Tongue (tissue), 2 donors: Measurements from ENCODE around the gene OR2T1. TPM values are rescaled to one million over a fixed set of nuclear protein-coding genes. Genes with fewer than 3 reads are reported as not detected.
"Not testable (repeated sequence)": the region's sequence is repeated elsewhere in the genome, so short reads cannot be mapped to it uniquely, and the experiment has no call there.

ENCODE experiments used
- DNase-seq: peaks from one replicate; pipeline ENCODE4 v3.0.0-alpha.2; 2015
- total RNA-seq: library from RNA; depleted of rRNA; stranded (reverse); fragments of >200 nt; gene quantifications from one replicate; pipeline ENCODE4 v1.2.3, GENCODE V29; 2014

Gene OR2T1
- total RNA-seq, 1 donor from 2014 or later: not detected

GRCh38 chr1:248436303-248436702, 33.5 kb downstream of the OR2T1 start:
- not testable (repeated sequence) for DNase-seq

DNA sequence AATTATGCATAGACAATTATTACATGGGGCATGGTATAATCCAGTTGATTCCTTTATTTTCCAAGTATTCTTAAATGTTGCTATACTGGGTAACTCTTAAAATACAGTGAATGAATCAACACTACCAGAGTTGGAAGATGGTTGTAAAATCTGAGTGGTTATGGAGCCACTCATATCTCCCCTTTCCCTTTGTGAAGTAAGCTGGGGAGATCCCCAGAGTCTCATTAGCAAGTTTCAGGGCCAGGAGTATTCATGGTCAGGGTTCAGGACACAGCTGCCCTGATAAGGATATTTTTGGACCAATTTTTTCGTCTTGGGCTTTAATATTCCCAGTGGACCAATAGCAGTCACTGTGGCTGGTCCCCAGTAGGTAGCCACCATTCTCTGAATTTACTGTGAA, 35.8 kb downstream of the OR2T1 start:
- not testable (repeated sequence) for DNase-seq

- DNase-seq: not testable (repeated sequence)
These were observed 36.4 kb downstream of the OR2T1 start for GRCh38 chr1:248439283-248439682.

DNA sequence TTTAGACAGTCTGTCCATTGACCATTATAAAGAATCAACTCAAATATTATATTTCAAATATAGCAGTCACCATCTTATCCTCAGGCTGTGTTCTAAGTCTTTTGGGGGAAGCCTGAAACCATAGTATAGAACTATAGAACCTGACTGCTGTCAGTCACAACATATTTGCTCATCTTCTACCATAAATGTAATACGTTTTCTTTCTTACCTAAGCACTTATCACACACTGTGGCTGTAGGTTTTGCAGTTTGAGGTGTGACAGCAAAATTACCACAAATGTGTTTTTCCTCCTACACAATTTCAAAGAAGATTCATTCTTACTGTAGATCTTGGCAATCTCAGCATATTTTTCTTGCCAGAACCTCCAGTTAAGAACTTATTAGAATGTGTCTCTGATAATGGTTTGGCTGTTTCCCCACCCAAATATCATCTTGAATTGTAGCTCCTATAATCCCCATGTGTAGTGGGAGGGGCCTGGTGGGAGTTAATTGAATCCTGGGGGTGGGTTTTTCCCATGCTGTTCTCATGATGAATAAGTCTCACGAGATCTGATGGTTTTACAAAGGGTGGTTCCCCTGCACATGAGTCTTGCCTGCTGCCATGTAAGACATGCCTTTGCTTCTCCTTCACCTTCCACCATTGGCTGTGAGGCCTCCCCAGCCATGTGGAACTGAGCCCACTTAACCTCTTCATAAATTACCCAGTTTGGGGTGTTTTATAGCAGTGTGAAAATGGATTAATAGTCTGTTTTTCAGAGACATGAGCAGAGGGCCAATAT, 39.8 kb downstream of the OR2T1 start:
- not testable (repeated sequence) for DNase-seq

GRCh38 chr1:248444603-248445002, 41.8 kb downstream of the OR2T1 start:
- not testable (repeated sequence) for DNase-seq

GRCh38 chr1:248445399-248445798, 42.6 kb downstream of the OR2T1 start, which contains the start of gene OR2T2:
Gene OR2T2, plus strand, starts transcription at chr1:248445637. Its CDS starts 7,161 bp downstream, at chr1:248452798.
- DNase-seq: not testable (repeated sequence)

GRCh38 chr1:248448409-248449074, 45.7 kb downstream of the OR2T1 start:
- not testable (repeated sequence) for DNase-seq

- DNase-seq: not testable (repeated sequence)
These were observed 47.1 kb downstream of the OR2T1 start for GRCh38 chr1:248449821-248450465.

DNA sequence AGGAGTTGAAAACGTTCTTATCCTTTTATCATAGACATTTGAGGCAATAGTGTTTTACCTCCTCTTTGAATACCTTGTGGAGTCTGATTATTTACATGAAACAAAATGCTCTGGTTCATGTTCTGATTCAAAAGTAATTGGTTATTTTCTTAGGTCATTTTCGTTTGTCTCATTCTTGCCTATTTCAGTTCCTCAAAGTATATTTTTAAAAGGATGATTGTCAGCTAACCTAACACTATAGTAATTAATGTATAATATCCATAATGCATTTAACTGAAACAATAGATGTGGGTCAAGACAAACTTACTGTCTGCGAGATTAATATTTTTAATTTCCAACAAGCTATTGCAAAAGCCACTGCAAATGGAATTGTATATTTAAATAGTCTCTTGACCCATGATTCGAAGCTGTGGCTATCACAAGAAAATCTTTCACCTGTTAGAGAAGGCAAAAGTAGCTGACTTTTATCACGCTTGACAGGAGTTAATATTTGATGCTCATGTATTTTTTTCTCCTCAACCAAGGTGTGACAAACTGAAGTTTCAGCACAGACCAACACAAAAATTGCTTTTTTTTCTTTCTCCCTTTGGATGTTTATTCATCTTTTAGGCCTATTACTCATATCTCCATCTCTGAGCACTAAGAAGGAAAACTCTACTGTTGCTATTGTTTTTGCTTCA, 47.8 kb downstream of the OR2T1 start:
- not testable (repeated sequence) for DNase-seq

GRCh38 chr1:248453619-248454018, 50.8 kb downstream of the OR2T1 start:
- not testable (repeated sequence) for DNase-seq

GRCh38 chr1:248455045-248455444, 52.2 kb downstream of the OR2T1 start:
- not testable (repeated sequence) for DNase-seq

GRCh38 chr1:248456635-248457034, 53.8 kb downstream of the OR2T1 start:
- not testable (repeated sequence) for DNase-seq

Other genes with a start within 250 kb of the OR2T1 start
- not detected for gene OR2M2, start 228.2 kb upstream of the OR2T1 start, total RNA-seq
- gene OR2M3, start 205.8 kb upstream of the OR2T1 start, total RNA-seq: not detected
- not detected for gene OR2M4, start 171.6 kb upstream of the OR2T1 start, total RNA-seq
- gene OR2T33, start 125.1 kb upstream of the OR2T1 start, total RNA-seq: not detected
- gene OR2T12, start 99.6 kb upstream of the OR2T1 start, total RNA-seq: not detected
- not detected for gene OR2M7, start 78.5 kb upstream of the OR2T1 start, total RNA-seq
- not detected for gene OR14C36, start 54.3 kb upstream of the OR2T1 start, total RNA-seq
- not detected for gene OR2T4, start 41.4 kb upstream of the OR2T1 start, total RNA-seq
- not detected for gene OR2T6, start 27.3 kb upstream of the OR2T1 start, total RNA-seq
- not detected for gene OR2T2, start 42.6 kb downstream of the OR2T1 start, total RNA-seq
- not detected for gene OR2T3, start 70.3 kb downstream of the OR2T1 start, total RNA-seq
- not detected for gene OR2T5, start 85.5 kb downstream of the OR2T1 start, total RNA-seq
- not detected for gene OR2G6, start 105.0 kb downstream of the OR2T1 start, total RNA-seq
- gene OR2T29, start 159.7 kb downstream of the OR2T1 start, total RNA-seq: not detected
- not detected for gene OR2T34, start 171.7 kb downstream of the OR2T1 start, total RNA-seq
- gene OR2T10, start 194.7 kb downstream of the OR2T1 start, total RNA-seq: not detected
- gene OR2T11, start 232.0 kb downstream of the OR2T1 start, total RNA-seq: not detected
- gene OR2T35, start 242.2 kb downstream of the OR2T1 start, total RNA-seq: not detected